NCI-H187 treated with DMSO at 0.1 percent for 48 hours (cell line): ENCODE data around the gene FAM168A.
"Not testable (repeated sequence)": the region's sequence is repeated elsewhere in the genome, so short reads cannot be mapped to it uniquely, and the experiment has no call there.

ENCODE experiments used
- DNase-seq: peaks from one replicate; lab custom pipeline; 2025; lab: John Stamatoyannopoulos, UW

FAM168A gene

DNA sequence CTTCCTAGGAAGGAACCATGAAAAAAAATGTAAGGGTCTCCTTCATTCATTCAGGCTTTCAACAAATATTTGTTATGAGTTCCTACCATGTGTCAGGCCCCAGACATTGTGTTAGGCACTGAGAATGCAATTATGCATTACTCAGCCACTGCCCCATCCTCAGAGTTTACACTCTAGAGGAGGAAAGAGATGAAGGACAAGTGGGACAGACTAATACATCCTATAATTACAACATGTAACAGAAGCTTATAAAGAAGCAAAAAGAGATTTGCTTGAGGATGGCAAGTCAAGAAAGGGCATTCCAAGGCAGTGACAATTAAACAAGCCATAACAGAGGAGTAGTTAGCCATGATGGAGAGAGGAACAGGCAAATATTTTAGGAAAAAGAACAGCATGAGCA lies 78.6 kb downstream of the FAM168A start:
- DNase-seq, result no peak

DNA sequence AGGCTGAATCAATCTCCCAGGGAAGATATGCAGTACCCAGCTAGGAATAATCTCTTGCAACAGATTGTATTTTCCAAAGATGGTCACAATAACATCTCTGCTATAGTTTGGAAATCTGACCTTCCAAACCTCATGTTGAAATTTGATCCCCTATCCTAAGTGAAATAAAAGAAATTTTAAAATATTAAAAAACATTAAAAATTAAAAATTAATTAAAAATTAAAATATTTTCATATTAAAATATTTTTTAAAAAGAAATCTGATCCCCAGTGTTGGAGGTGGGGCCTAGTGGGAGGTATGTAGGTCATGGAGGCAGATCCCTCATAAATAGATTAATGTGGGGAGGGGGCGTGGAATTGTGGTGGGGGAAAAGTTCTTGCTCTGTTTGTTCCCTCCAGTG lies 79.7 kb downstream of the FAM168A start:
- DNase-seq, result no peak

DNA sequence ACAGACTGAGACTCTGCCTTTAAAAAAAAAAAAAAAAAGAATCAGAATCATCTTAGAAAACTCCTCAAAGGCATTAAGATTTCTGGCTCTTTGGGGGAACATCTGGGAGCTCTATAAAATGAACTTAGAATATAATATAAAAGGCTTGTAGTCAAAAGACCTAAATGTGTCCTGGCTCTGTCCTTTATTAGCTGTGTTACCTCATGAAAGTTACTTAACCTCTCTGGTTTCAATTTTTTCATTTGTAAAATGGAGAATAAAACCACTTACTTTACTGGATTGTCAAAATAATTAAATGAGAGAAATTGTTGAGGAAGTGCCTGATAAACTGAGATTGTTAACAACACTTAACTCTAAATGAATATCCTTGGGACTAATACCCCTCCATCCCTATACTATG lies 81.8 kb downstream of the FAM168A start:
- DNase-seq, result no peak

DNA sequence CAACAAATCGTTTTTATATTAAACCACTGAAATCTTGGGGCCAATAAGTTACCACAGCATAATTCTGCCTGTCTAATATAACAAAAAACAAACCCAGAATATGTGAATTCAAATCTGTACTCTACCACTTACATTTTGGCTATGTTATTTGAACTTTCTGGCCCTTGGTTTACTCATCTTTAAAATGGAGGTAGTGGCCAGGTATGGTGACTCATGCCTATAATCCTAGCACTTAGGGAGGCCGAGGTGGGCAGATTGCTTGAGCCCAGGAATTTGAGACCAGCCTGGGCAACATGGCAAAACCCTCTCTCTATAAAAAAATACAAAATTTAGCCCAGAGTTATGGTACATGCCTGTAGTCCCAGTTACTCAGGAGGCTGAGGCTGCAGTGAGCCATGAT lies 84.2 kb downstream of the FAM168A start:
- no peak for DNase-seq

DNA sequence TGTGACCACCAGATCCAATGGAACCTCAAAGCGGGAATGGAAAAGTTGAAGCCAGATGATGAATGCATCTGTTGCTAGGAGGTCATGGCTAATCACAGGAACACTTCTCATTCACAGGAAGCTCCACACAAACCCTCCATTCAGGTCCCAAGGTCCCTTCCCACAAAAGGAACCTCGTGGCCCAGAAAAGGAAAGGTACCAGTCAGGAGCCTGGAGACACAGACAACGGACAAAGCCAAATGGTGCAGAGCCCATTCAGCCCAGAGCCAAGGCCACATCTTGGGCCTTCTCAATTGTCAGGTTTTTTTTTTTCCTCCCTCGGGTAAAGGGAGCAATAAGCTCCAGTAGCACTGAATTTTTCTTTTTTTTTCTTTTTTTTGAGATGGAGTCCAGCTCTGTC lies 87.0 kb downstream of the FAM168A start:
- no peak for DNase-seq

DNA sequence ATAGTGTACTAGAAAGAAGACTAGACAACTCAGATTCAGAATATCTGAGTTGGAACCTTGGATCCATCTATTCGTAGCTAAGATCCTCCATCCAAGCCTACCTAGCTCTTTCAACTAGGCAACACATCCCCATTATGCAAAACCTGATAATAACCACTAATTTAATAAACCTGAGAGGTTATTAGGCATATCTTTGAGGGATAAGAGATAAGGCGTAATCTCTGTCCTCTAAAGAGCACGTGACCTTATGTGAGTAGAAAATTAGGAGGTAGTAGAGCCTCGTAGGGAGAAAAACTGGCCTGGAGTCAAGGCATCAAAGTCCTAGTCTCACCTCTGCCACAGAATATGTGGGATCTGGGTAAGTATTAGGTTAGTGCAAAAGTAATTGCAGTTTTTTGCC lies 87.8 kb downstream of the FAM168A start:
- DNase-seq, result no peak

DNA sequence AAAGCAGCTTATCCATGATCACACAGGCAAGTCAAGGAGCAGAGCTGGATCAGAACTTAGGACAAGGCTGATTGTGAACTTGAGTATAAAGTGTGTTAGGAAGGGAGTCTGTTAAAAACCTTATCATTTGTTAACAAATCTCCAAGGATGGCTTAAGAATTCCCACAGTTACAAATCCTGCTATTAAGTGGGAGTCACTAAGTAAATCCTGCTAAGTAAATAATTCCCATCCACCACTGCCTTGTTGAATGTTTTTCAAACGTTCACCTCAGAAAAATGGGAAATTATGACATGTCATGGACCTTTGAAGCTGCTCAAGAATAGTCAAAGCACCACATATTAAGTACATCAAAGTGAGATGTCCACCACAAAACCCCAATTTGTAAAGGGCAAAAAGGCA lies 88.7 kb downstream of the FAM168A start:
- DNase-seq, result no peak

DNA sequence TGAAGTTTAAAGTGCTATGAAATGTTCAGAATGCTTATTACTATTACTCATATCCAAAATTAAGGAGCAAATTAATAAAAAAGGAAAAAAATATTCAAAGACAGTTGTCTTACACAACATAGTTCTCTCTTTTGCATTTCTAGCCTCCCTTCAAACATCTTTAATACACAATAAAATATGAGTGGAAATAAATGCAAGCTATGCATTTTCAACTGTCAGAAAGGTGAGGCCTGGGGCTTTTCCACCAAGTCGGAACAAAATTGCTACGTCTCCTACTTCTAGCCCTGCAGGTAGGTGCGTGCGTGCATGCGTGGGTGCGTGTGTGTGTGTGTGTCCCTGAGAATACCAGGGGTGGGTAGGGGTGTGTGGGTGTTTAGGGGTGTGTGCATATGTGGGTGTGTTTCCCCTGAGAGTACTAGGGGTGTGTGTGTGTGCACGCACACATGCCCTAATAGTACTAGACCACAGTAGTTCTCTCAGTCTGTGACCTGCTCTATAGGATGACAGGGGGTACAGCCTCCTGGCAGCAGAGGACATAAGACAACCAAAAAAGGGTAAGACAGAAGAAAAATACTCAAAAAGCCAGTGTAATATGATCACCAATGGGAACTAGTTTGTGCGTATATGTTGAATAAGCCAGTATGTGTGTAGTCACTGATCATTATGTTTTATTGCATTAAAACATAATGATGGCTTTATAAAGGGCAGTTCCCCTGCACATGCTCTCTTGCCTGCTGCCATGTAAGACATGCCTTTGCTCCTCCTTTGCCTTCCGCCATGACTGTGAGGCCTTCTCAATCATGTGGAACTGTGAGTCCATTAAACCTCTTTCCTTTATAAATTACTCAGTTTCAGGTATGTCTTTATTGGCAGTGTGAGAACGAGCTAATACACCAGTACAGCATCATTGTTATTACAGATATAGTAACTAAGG lies 89.4 kb downstream of the FAM168A start:
- DNase-seq, result no peak

DNA sequence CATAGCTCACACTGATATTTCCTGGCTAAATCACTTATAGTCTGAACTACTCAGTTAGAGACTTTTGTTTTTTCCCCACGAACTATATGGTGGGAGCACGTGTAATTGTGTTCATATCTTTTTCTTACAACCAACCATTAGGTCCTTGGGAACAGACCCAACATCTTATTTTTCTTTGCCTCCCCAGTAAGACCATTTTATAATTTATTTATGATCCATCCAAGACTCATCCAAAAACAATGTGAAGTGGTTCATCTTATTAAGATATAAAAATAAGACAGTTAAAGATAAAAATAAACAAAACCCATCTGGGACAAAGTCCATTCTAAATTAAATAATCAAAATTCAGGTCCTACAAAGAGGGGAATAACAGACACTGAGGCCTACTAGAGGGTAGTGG lies 90.8 kb downstream of the FAM168A start:
- no peak for DNase-seq

DNA sequence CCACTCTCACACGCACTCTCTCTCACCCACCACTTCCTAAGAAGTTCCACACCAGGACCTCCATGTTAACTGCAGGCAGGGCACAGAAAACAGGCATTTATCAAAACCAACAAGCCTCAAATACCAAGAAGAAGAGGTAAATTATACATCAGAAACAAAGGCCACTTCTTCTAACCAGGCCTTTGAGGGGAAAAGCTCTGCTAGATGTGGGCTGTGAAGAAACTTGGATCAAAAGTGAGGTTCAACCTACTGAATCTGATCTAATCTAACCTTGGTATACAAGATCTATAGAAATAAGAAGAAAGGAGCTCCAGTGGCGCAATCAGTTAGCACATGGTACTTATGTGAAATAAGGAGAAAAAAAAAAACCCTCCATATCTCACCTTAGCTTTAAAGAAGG lies 91.9 kb downstream of the FAM168A start:
- DNase-seq, result no peak

DNA sequence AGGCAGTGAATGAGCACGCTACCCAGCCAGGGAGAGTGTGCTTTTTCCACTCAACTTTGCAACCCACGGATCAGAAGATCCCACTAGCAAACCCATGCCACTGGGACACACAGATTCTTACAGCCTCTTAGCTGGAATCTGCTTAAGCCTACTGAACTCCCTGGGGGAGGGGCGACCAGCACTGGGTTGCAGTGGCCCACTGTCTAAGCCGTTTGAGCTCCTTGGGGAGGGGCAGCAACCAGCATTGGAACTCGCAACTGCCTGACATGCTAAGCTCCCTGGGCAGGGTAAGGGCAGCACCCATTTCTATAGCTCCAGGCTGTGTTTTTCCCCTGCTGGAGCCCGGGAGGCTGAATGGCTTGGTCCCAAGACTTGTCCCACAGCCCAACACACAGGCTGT lies 99.6 kb downstream of the FAM168A start:
- DNase-seq, result no peak

DNA sequence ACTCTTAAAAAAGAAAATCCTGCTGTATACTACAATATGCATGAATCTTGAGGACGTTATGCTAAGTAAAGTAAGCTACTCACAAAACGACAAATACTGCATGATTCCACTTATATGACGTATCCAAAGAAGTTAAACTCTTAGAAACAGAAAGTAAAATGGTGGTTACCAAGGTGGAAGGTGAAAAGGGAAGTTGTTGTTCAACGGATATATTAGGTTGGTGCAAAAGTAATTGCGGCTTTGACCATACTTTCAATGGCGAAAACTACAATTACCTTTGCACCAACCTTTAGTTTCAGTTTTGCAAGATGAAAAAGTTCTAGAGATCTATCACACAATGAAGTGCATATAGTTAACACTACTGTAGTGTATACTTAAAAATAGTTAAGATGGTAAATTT lies 101.8 kb downstream of the FAM168A start:
- DNase-seq, result no peak

DNA sequence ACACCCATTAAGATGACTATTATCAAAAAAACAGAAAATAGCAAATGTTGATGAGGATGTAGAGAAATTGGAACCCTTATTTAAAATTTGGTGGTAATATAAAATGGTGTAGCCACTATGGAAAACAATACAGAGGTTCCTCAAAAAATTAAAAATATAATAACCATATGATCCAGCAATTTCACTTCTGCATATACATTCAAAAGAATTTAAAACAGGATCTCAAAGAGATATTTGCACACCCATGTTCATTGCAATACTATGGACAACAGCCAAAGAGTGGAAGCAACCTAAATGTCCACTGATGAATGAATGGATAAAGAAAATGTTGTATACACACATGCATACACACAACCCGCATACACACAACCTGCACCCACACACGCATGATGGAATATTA lies 102.2 kb downstream of the FAM168A start:
- no peak for DNase-seq

DNA sequence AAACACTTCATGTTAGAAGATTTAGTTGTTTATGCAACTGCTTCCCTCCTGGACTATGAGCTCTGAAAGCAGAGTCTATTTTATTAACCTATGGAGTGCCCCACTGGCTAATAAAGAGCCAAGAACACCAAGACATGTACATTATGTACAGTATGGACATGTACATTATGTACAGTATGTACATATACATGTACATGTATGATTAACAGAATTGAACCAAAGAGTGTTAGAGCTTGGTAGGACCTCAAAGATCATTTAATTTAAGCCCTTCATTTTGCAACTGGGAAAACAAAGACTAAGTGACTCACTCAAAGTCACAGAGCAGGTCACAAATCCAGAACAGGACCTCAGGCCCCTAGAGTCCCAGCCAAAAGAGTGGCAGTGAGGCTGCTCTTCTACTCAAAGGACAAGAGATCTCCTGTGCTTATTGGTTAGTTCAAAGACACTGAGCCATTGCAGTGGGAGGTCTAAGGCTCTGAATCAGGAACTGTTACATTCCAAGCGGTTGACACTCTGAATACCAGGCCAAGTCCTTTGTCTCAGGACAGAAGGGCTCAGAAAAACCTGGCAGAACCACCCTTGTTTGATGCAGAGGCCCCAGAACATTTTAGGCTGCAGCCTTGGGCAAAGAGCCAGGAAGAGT lies 103.8 kb downstream of the FAM168A start:
- DNase-seq, result no peak

DNA sequence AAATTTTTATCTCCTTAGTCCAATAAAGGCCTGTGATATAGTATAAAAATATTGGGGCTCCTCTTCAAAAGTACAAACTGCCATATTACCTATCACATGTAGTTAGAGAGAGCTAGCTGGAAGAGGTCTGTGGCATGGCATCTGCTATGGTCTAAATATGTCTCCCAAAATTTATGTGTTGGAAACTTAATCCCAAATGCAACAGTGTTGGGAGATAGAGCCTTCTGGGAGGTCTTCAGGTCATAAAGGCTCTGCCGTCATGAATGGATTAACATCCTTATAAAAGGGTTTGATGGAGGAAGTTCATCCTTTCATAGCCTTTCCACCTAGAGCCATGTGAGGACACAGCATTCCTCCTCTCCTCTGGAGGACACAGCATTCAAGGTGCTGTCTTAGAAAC lies 116.3 kb downstream of the FAM168A start:
- DNase-seq, result no peak

DNA sequence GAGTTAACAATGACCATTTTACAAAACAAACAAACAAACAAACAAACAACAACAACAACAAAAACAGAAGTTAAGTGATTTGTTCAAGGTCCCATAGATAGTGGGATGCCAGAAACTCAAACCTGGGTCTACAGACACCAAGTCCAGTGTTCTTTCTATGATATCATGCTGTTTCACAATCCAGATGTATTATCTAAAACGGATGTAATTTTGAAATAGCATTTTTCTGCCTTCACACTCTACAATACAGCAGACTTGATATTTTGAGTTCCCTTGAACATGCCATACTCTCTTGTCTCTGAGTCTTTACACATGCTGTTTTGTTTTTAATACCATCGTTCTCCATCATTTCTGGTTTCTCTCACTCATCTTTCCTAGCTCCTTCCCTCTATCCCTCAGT lies 117.2 kb downstream of the FAM168A start:
- DNase-seq, result no peak

DNA sequence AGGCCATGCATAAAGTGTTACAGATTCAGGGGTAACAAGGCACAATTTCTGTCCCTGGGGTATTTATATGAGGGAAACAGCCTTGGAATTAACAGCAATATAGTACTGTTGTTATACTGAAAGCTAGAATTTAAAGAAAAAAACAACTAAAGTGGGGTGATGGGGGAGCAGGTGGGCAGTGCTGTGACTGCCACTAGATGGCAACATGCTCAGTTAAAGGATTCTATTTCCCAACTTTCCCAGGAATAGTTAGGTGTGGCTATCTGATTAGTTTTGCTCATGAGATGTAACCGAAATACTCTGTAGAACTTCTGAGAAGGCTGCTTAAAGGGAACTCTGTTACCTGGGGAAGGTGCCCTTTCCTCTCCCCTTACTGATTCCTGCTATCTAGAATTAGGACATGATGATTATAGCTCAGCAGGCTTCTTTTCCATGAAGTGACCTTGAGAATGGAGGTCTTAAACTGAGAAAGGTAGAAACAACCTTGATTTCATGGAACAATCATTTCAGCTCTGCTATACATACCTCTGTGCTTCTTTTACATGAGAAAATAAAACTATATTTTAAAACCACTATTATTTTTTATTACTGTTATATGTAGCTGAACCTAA lies 119.1 kb downstream of the FAM168A start:
- no peak for DNase-seq

DNA sequence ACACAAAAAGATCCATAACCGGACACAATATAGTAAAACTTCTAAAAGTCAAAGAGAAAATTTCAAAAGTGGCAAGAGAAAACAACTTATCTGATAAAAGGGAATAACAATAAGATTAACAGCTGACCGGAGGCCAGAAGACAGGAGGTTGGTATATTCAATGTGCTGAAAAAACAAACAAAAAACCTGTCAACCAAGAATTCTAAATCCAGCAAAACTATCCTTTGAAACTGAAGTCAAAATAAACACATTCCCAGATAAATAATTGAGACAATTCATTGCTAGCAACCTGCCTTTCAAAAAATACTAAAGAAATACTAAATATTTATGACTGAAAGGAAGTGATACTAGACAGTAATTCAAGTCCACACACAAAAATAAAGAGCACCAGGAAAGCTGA lies 120.4 kb downstream of the FAM168A start:
- DNase-seq, result no peak

DNA sequence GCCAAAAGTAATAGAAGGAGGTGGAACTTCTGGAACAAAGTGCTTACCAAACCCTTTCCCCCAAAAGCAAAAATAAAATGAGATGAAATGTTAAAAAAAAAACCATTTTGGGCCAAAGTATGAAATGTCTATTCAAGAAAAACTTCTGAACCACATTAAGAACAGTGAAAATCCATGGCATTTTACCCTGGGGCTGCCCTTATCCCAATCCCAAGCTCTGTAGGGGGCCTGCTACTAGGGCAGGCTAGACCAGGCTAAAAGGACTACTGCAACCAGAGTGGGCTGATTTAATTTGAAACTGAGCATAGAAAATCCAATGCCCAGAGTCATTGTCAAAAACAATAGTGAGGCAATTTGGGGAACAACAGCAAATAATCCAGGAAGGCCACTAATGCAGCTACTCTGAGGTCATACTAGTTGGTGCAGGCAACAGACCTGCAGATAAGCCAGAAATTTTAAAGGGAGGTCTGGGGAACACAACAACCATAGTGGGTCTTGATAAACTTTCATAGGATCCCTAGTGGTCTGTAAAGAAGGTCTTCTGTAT lies 122.3 kb downstream of the FAM168A start:
- no peak for DNase-seq

DNA sequence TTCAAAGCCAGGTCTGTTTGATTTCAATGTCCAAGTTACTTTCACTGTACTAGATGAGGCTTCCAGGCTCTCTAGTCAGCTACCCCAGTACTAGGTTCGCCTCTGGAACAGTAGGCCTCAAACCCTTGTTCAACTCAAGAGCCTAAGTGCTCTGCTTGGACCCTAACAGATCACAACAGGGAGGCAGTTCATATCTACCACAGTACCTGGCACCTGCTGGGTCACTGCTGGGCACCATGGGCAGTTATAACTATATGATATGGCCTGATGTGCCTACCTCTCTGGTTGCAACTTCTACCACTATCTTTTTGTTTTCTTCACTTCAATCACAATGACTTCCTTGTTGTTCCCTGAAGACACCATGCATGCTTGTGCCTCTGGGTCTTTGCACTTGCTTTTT lies 124.7 kb downstream of the FAM168A start:
- no peak for DNase-seq

DNA sequence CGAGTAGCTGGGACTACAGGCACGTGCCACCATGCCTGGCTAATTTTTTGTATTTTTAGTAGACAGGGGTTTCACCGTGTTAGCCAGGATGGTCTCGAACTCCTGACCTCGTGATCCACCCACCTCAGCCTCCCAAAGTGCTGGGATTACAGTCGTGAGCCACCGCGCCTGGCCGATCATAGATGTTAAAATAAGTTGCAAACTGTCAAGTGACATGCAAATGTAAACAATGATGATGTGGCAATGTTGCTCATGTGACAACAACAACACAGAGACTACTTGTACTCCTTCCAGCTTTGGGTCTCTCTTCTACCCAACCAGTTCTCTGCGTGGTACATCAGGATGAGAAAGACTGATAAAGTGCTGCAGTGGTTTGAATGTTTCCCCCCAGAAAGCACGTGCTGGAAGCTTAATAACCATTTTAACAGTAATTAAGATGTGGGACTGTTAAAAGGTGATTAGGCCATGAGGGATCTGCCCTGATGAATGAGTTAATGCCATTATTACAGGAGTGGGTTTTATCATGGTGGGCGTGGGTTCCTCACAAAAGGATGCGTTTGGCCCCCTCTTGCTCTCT lies 127.8 kb downstream of the FAM168A start:
- DNase-seq, result not testable (repeated sequence)

DNA sequence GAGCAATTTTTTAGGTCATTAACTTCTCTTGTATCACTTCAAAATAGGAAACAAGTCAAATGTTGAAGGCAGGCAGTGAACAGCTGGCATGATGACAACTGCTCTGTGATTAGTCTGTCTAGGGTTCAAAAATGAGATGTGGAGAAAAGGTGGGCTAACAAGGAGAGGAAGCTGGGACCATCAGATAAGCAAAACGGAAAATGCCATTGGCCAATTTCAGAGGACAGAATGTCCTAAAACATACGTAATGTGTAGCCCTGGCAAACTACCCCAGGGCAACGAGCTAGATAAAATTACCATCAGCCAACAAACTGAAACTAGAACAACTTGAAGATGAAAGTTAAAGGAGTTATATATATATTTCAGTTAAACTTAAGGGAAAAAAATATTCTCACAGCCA lies 128.5 kb downstream of the FAM168A start:
- no peak for DNase-seq
